ENCODE results near the gene FASLG.

The FASLG gene

GRCh38 chr1:172668097-172668496 lies 9.2 kb downstream of the FASLG start:
- TF ChIP-seq, protein P1, sequence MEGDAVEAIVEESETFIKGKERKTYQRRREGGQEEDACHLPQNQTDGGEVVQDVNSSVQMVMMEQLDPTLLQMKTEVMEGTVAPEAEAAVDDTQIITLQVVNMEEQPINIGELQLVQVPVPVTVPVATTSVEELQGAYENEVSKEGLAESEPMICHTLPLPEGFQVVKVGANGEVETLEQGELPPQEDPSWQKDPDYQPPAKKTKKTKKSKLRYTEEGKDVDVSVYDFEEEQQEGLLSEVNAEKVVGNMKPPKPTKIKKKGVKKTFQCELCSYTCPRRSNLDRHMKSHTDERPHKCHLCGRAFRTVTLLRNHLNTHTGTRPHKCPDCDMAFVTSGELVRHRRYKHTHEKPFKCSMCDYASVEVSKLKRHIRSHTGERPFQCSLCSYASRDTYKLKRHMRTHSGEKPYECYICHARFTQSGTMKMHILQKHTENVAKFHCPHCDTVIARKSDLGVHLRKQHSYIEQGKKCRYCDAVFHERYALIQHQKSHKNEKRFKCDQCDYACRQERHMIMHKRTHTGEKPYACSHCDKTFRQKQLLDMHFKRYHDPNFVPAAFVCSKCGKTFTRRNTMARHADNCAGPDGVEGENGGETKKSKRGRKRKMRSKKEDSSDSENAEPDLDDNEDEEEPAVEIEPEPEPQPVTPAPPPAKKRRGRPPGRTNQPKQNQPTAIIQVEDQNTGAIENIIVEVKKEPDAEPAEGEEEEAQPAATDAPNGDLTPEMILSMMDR (IDR thresholded peaks at IDR 0.05; ENCODE audit: low read length, missing control alignments) = no peak
- H3K4me3 ChIP-seq (replicated peaks; ENCODE audit: low read depth, low read length) = no peak overlapping the region
- DNase-seq (ENCODE audit: low read depth) = no peak

DNA sequence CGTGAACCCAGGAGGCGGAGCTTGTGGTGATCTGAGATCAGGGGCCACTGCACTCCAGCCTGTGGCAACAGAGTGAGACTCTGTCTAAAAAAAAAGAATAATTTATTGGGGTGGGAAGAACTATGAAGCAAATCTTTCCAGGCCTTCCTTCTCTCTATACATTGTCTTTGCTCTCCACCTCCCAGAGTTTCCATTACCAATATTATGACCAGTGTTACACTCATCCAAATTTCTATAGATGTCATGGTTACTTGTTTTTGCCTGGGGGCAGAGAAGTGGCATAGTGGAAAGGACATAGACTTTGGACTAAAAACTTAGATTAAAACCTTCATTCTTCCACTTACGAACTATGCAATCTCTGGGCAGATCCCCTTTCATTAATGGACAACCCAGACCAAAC lies 10.1 kb downstream of the FASLG start:
- H3K4me3 ChIP-seq (replicated peaks; ENCODE audit: low read depth, low read length) = no peak overlapping the region
- TF ChIP-seq, protein P1 (IDR thresholded peaks at IDR 0.05; ENCODE audit: low read length, missing control alignments) = no peak
- no peak for DNase-seq (ENCODE audit: low read depth)

DNA sequence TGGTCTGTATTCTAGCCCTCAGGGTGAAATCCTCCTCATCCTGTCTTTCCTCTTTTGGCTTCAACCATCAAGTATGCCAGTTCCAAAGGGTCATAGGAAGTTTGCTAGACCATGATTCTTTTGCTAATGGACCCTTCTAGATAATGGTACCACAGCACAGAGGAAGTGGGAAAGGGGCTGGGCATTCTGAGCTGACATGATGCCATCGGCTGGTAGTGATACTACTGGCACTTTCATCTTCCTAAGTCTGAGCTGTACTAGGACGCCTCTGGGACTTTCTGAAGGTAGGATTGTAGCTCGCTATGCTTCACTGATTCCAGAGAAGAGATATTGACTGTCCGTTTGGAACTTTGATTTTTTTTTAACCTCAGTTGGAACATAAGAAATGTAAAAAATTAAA lies 11.4 kb downstream of the FASLG start:
- TF ChIP-seq, protein P1 (IDR thresholded peaks at IDR 0.05; ENCODE audit: low read length, missing control alignments) = no peak
- no peak for DNase-seq (ENCODE audit: low read depth)

DNA sequence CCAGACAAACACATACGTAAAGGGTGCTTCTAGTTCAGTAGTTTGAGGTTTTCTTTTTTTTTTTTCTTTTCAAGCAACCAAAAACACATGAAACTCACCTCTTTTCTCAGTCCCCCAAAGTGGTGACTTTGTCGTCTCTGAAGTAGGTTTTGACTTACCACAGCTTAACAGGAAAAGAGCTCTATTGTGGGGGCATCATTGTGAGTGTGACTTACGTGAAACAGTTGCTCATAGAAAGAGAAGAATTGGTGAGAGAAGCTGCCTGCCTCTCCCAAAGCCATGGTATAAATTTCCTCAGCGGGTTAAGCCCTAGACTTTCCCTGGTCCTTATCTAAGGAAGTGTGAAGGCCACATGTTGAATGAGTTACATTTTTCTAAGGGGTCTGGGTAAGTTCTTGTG lies 11.9 kb downstream of the FASLG start:
- TF ChIP-seq, protein P1 (IDR thresholded peaks at IDR 0.05; ENCODE audit: low read length, missing control alignments) = no peak
- no peak for DNase-seq (ENCODE audit: low read depth)
- no peak overlapping the region for H3K4me3 ChIP-seq (replicated peaks; ENCODE audit: low read depth, low read length)

More for the DNA sequence above, 11.4 kb downstream of the FASLG start:
- H3K4me3 ChIP-seq (replicated peaks; ENCODE audit: low read depth, low read length) = no peak overlapping the region

- TF ChIP-seq, protein P1 (IDR thresholded peaks at IDR 0.05; ENCODE audit: low read length, missing control alignments) = no peak
- no peak overlapping the region for H3K4me3 ChIP-seq (replicated peaks; ENCODE audit: low read depth, low read length)
- DNase-seq (ENCODE audit: low read depth) = peak; percentile 49
Observed at GRCh38 chr1:172671591-172671990, 12.7 kb downstream of the FASLG start.

GRCh38 chr1:172672720-172673119 lies 13.8 kb downstream of the FASLG start:
- no peak overlapping the region for H3K4me3 ChIP-seq (replicated peaks; ENCODE audit: low read depth, low read length)
- DNase-seq (ENCODE audit: low read depth) = no peak
- TF ChIP-seq, protein P1 (IDR thresholded peaks at IDR 0.05; ENCODE audit: low read length, missing control alignments) = no peak

DNA sequence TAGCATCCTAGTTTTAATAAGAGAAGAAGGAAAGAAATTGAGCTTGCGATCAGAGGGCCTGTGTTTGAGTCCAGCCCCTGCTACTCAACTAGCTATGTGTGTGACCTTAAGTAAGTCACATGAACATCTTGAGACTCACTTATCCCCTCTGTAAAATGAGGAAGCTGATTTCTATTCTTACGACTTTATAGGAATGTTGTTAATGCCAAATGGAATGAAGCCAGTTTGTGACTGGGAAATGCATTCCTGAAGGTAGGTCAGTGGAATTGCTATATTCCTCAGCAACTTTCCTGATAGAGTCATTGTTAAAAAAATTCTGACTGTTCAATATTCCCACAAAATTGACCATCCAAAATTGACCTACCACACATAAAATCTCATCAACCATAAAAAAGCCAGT lies 14.9 kb downstream of the FASLG start:
- peak; percentile 39 for DNase-seq (ENCODE audit: low read depth)
- no peak overlapping the region for H3K4me3 ChIP-seq (replicated peaks; ENCODE audit: low read depth, low read length)
- TF ChIP-seq, protein P1 (IDR thresholded peaks at IDR 0.05; ENCODE audit: low read length, missing control alignments) = no peak

Data from fibroblast of pulmonary artery (primary cell).